ENCODE results near the gene RNF2. TPM values are rescaled to one million over a fixed set of nuclear protein-coding genes. Genes with fewer than 3 reads are reported as not detected.

RNF2 gene
- total RNA-seq, 4 donors from 2014 or later, result 9.1 to 14.0 (median 12.9) TPM

- WGBS, result 93% methylated on average over 30 of the region's 31 CpGs
- no peaks in the 10 kb centered on the region for H3K9me3 ChIP-seq
- intact Hi-C loops (cut with DNase I), result no loop called here
- DNase-seq (ENCODE audit: extremely low spot score), result no peak
- peaks cover 8 to 28% (median 12%) of the 10 kb centered on the region in 4 donors for H3K4me1 ChIP-seq
- H3K27me3 ChIP-seq, result no peaks in the 10 kb centered on the region
- no peak for TF ChIP-seq EP300 (IDR thresholded peaks at IDR 0.05)
- no peak overlapping the region for H3K27ac ChIP-seq (replicated peaks in 1 of 4)
- H3K4me3 ChIP-seq, result no peak overlapping the region
- H3K36me3 ChIP-seq, result no peaks in the 10 kb centered on the region
Measured at GRCh38 chr1:185054365-185055060, 9.2 kb downstream of the RNF2 start.

- TF ChIP-seq POLR2A (IDR thresholded peaks at IDR 0.05; ENCODE audit: low read depth), result no peak
- TF ChIP-seq POLR2AphosphoS5 (IDR thresholded peaks at IDR 0.05), result no peak
- H3K4me3 ChIP-seq, result no peak overlapping the region
- H3K9me3 ChIP-seq, result no peaks in the 10 kb centered on the region
- DNase-seq (ENCODE audit: extremely low spot score), result no peak
- H3K36me3 ChIP-seq, result no peaks in the 10 kb centered on the region
- peaks cover 16 to 45% (median 22%) of the 10 kb centered on the region in 4 donors for H3K4me1 ChIP-seq
- H3K27ac ChIP-seq (replicated peaks in 1 of 4), result no peak overlapping the region
- 100% methylated on average over 2 of the region's 2 CpGs for WGBS
- H3K27me3 ChIP-seq, result no peaks in the 10 kb centered on the region
- intact Hi-C loops (cut with DNase I), result no loop called here
Measured at GRCh38 chr1:185058110-185058509, 12.8 kb downstream of the RNF2 start.

- intact Hi-C loops (cut with DNase I), result no loop called here
- 48% methylated on average over 2 of the region's 2 CpGs for WGBS
- no peak overlapping the region for H3K4me3 ChIP-seq
- no peak for DNase-seq (ENCODE audit: extremely low spot score)
- no peak overlapping the region for H3K27ac ChIP-seq (replicated peaks in 1 of 4)
- no peaks in the 10 kb centered on the region for H3K27me3 ChIP-seq
- no peaks in the 10 kb centered on the region for H3K9me3 ChIP-seq
- peaks cover 16 to 47% (median 22%) of the 10 kb centered on the region in 4 donors for H3K4me1 ChIP-seq
- TF ChIP-seq POLR2A (IDR thresholded peaks at IDR 0.05; ENCODE audit: low read depth), result no peak
- TF ChIP-seq CTCF (IDR thresholded peaks at IDR 0.05), result no peak
- TF ChIP-seq POLR2AphosphoS5 (IDR thresholded peaks at IDR 0.05), result no peak
- no peak for TF ChIP-seq EP300 (IDR thresholded peaks at IDR 0.05)
- no peaks in the 10 kb centered on the region for H3K36me3 ChIP-seq
Measured at GRCh38 chr1:185058876-185059275, 13.5 kb downstream of the RNF2 start.

- Histone ChIP-seq H3K36me3 (no peaks in the 10 kb centered on the region), H3K27ac (replicated peaks in 1 of 4) (no peak overlapping the region), H3K9me3 (peaks cover 0 to 4% (median 0%) of the 10 kb centered on the region in 4 donors), H3K4me1 (peaks cover 16 to 47% (median 22%) of the 10 kb centered on the region in 4 donors), H3K27me3 (no peaks in the 10 kb centered on the region), H3K4me3 (no peak overlapping the region)
- intact Hi-C loops (cut with DNase I), result no loop called here
- no peak for TF ChIP-seq POLR2AphosphoS5 (IDR thresholded peaks at IDR 0.05)
- TF ChIP-seq CTCF (IDR thresholded peaks at IDR 0.05), result no peak
- TF ChIP-seq EP300 (IDR thresholded peaks at IDR 0.05), result no peak
- TF ChIP-seq POLR2A (IDR thresholded peaks at IDR 0.05; ENCODE audit: low read depth), result no peak
- 89% methylated on average over 2 of the region's 2 CpGs for WGBS
- DNase-seq (ENCODE audit: extremely low spot score), result no peak
Measured at GRCh38 chr1:185059950-185060571, 14.7 kb downstream of the RNF2 start.

GRCh38 chr1:185062710-185063370, 17.5 kb downstream of the RNF2 start:
- H3K4me1 ChIP-seq, result peaks cover 12 to 42% (median 26%) of the 10 kb centered on the region in 4 donors
- H3K4me3 ChIP-seq, result no peak overlapping the region
- H3K27me3 ChIP-seq, result no peaks in the 10 kb centered on the region
- WGBS, result 70% methylated on average over 1 of the region's 1 CpG
- no peak for DNase-seq (ENCODE audit: extremely low spot score)
- H3K36me3 ChIP-seq, result no peaks in the 10 kb centered on the region
- intact Hi-C loops (cut with DNase I), result no loop called here
- no peak for TF ChIP-seq EP300 (IDR thresholded peaks at IDR 0.05)
- TF ChIP-seq POLR2AphosphoS5 (IDR thresholded peaks at IDR 0.05), result no peak
- no peak for TF ChIP-seq CTCF (IDR thresholded peaks at IDR 0.05)
- TF ChIP-seq POLR2A (IDR thresholded peaks at IDR 0.05; ENCODE audit: low read depth), result no peak
- H3K9me3 ChIP-seq, result peaks cover 0 to 4% (median 0%) of the 10 kb centered on the region in 4 donors
- H3K27ac ChIP-seq (replicated peaks in 1 of 4), result no peak overlapping the region

Measured in esophagus muscularis mucosa (tissue), 4 donors.